B cell (primary cell): ENCODE results near the gene TMEM18. TPM values are rescaled to one million over a fixed set of nuclear protein-coding genes. Genes with fewer than 3 reads are reported as not detected.
A peak's percentile ranks its signal among the peaks of the same experiment; 100 is the strongest.

Source experiments
- ATAC-seq: fragments of 200-7000 bp; cut with Tn5 transposase; one replicate; pipeline ENCODE4 v1.10.0; 2021; ENCODE audit warnings: low read depth, mild to moderate bottlenecking, moderate number of reproducible peaks, moderate library complexity
- CTCF ChIA-PET: fragments of 350-600 bp; sonication (Branson Sonifier 250); formaldehyde crosslinking; loops from one replicate; lab custom pipeline; 2021; ENCODE audit warnings: antibody characterized with exemption, inconsistent platforms; lab: Charles Lee
- POLR2A ChIA-PET: fragments of 350-600 bp; sonication (Branson Sonifier 250); formaldehyde crosslinking; loops from one replicate; lab custom pipeline; 2021; ENCODE audit warnings: antibody characterized with exemption; lab: Charles Lee
- DNase-seq: peaks from one replicate; pipeline ENCODE4 v3.0.0; 2013
- H2AFZ ChIP-seq: 2 replicates; pipeline ENCODE4 v1.6.1; 2012; ENCODE audit warnings: mild to moderate bottlenecking, low read depth, low read length; ENCODE audit not compliant: insufficient read depth, poor library complexity, severe bottlenecking
- H3K27ac ChIP-seq, 2 donors: 1 replicate in 1 of 2; 2 replicates in 1 of 2; pipeline ENCODE4 v1.5.1; 2012 to 2013; ENCODE audit warnings: low read length in 2 of 2, mild to moderate bottlenecking in 2 of 2, moderate library complexity in 1 of 2
- H3K27me3 ChIP-seq, 4 experiments: fragments of 200-600 bp in 1 of 4; sonication (generic) in 1 of 4; replicated peaks in 1 of 4; 1 replicate in 2 of 4; 2 replicates in 2 of 4; pipeline versions ENCODE4 v1.6.1 to v1.7.0; 2013 to 2016; ENCODE audit warnings: low read length in 3 of 4, mild to moderate bottlenecking in 2 of 4, mixed read lengths in 1 of 4, moderate library complexity in 1 of 4; ENCODE audit not compliant: insufficient read depth in 4 of 4, control insufficient read depth in 3 of 4; ENCODE audit errors: control extremely low read depth in 1 of 4
- H3K36me3 ChIP-seq, 2 experiments: replicated peaks in 1 of 2; 1 replicate in 1 of 2; 2 replicates in 1 of 2; pipeline versions ENCODE4 v1.6.1 to v1.7.1; 2013; ENCODE audit warnings: low read length in 1 of 2; ENCODE audit not compliant: insufficient read depth in 2 of 2, control insufficient read depth in 1 of 2; ENCODE audit errors: control extremely low read depth in 1 of 2, extremely low read depth in 1 of 2
- H3K4me1 ChIP-seq, 2 donors: fragments of 200-600 bp in 1 of 2; sonication (generic) in 1 of 2; 1 replicate in 1 of 2; 2 replicates in 1 of 2; pipeline versions ENCODE4 v1.5.1 to v1.6.1; 2013 to 2017; ENCODE audit warnings: low read length in 2 of 2; ENCODE audit not compliant: control insufficient read depth in 2 of 2, insufficient read depth in 2 of 2
- H3K4me2 ChIP-seq: replicated peaks from 2 replicates; pipeline ENCODE3; 2012; ENCODE audit warnings: mild to moderate bottlenecking, low read depth, low read length; ENCODE audit not compliant: poor library complexity, severe bottlenecking
- H3K4me3 ChIP-seq, 5 experiments: fragments of 200-600 bp in 1 of 5; sonication (generic) in 1 of 5; 1 replicate in 3 of 5; 2 replicates in 2 of 5; pipeline versions ENCODE4 v1.5.1 to v1.7.0; 2011 to 2016; ENCODE audit warnings: low read length in 4 of 5, mild to moderate bottlenecking in 4 of 5, low read depth in 2 of 5, control low read depth in 1 of 5, moderate library complexity in 1 of 5; ENCODE audit not compliant: insufficient read depth in 1 of 5; ENCODE audit errors: control extremely low read depth in 1 of 5, extremely low read depth in 1 of 5
- H3K79me2 ChIP-seq: fragments of 200-600 bp; sonication (generic); one replicate; pipeline ENCODE4 v1.6.0; 2016; ENCODE audit warnings: low read length; ENCODE audit not compliant: control insufficient read depth, insufficient read depth
- H3K9ac ChIP-seq: fragments of 200-600 bp; sonication (generic); 2 replicates; pipeline ENCODE4 v1.6.1; 2017; ENCODE audit warnings: mild to moderate bottlenecking, low read length, moderate library complexity
- H3K9me3 ChIP-seq, 3 donors: one replicate each; pipeline versions ENCODE4 v1.6.1 to v1.7.1; 2013; ENCODE audit warnings: low read length in 2 of 3; ENCODE audit not compliant: control insufficient read depth in 2 of 3, insufficient read depth in 1 of 3; ENCODE audit errors: control extremely low read depth in 1 of 3
- H4K20me1 ChIP-seq: 2 replicates; pipeline ENCODE4 v1.6.0; 2012; ENCODE audit warnings: mild to moderate bottlenecking, low read length; ENCODE audit not compliant: insufficient read depth, control insufficient read depth, poor library complexity, severe bottlenecking
- H3K27ac Mint-ChIP-seq: one replicate; pipeline ENCODE4 v1.8.0; 2021; ENCODE audit warnings: mixed read lengths
- H3K27me3 Mint-ChIP-seq: one replicate; pipeline ENCODE4 v1.8.0; 2021; ENCODE audit warnings: mixed read lengths
- H3K4me1 Mint-ChIP-seq: one replicate; pipeline ENCODE4 v1.8.0; 2021; ENCODE audit warnings: mixed read lengths
- H3K4me3 Mint-ChIP-seq: one replicate; pipeline ENCODE4 v1.8.0; 2021; ENCODE audit warnings: mixed read lengths
- H3K9me3 Mint-ChIP-seq: one replicate; pipeline ENCODE4 v1.8.0; 2022; ENCODE audit warnings: mixed read lengths; ENCODE audit not compliant: insufficient read depth
- EZH2 ChIP-seq: IDR thresholded peaks from 2 replicates; pipeline ENCODE4 v1.6.1; 2012; ENCODE audit warnings: borderline replicate concordance, low read depth, mild to moderate bottlenecking, moderate library complexity, low read length; ENCODE audit not compliant: insufficient read depth, poor library complexity, severe bottlenecking
- WGBS: methylation state at CpG from one replicate; pipeline ENCODE4 v1.1.5; 2013; ENCODE audit warnings: missing lambda C conversion rate; ENCODE audit not compliant: insufficient coverage; 5-methylcytosine and 5-hydroxymethylcytosine counted together
- intact Hi-C: fragments of 100-400 bp; cut with micrococcal nuclease; formaldehyde crosslinking; loops from one replicate; pipeline ENCODE4 v1.10.0; 2022
- polyA minus RNA-seq: library from RNA; depleted of rRNA, polyadenylated mRNA; stranded (reverse); fragments of >200 nt; gene quantifications from 2 replicates; pipeline ENCODE4 v1.2.3, GENCODE V29; 2012
- polyA plus RNA-seq: library from polyadenylated mRNA; depleted of rRNA; stranded (reverse); fragments of >200 nt; gene quantifications from 2 replicates; pipeline ENCODE4 v1.2.3, GENCODE V29; 2012
- total RNA-seq, 2 donors: library from RNA; stranded (reverse); fragments of 120-200 nt in 1 of 2; gene quantifications; 1 replicate in 1 of 2; 2 replicates in 1 of 2; pipeline versions ENCODE4 v1.2.3 to v1.2.4, GENCODE V29; 2013 to 2022
- TF ChIP-seq, protein P1 (sequence below): fragments of 200-600 bp; IDR thresholded peaks from one replicate; pipeline ENCODE4 v1.8.0; 2022; ENCODE audit warnings: antibody characterized with exemption, mild to moderate bottlenecking

The TMEM18 gene
- total RNA-seq (37.8 and 38.5 TPM in 2 replicates), polyA plus RNA-seq (14.4 and 24.4 TPM in 2 replicates), polyA minus RNA-seq (14.1 and 18.2 TPM in 2 replicates)
- 30.9 TPM for total RNA-seq (2013)

DNA sequence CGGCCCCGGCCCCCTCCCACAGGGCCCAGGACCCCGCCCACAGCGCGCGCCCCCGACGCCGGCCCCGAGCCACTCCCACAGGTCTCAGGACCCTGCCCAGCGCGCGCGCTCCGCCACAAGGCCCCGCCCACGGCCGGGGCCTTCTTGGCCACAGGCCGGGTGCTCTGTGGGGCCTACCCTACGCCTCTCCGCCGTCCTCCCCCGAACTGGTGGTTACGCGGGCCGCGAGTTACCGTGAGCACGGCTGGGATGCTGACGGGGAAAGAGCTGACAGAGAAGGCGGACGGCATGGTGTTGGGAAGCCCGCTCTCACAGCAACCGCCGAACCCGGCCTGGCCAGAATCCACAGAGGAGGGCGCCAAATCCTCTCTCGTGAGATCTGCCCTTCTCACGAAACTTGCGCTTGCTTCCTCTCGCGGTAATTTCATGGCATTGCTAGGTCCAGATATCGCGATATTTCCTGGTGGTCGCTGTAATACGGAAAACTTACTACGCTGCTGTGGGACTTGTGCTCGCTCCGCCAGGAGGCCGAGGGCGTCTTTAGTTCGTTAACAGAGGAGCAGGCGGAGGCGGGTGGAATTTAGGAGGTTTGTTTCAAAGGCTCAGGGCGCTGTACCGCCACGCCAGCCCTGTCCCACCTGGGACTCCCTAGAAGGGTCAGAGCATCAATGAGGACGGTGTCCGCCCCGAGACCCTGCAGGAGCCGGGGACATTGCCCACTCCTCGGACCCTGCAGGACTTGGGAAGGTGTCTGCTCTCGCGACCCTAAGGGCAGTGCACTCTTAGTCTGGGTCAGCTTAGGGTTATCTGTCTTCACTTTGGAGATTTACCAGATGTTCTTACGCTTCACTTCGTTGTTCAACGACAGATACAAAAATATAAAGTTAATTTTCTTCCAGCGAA is at the start of gene TMEM18:
TMEM18 (minus strand) TSS at position 351 of the 903 bp plus-strand sequence; CDS start at position 290, 61 bp downstream.
- H2AFZ ChIP-seq = peak within 1 kb of the TSS; percentile 84
- peak within 1 kb of the TSS; percentile 98 for H3K27ac Mint-ChIP-seq
- H3K27ac ChIP-seq = peak within 1 kb of the TSS; percentile 97 to 100
- peaks cover 2 to 17% of the 10 kb centered on the region in 2 experiments for H3K36me3 ChIP-seq
- peaks cover 31% of the 10 kb centered on the region for H4K20me1 ChIP-seq
- peak within 1 kb of the TSS; percentile 97 for H3K4me3 Mint-ChIP-seq
- H3K4me1 ChIP-seq = peaks cover 9 to 28% of the 10 kb centered on the region in 2 donors
- under 1% methylated on average over 64 of the region's 68 CpGs for WGBS
- ChIA-PET CTCF (interaction anchor here (1.2 to 2.1 kb wide), 2 partner anchors 19 to 22 kb away, joined by 3 to 5 read pairs; no protein-coding TSS in a partner anchor), POLR2A (interaction anchor here (1.2 kb wide), 1 partner anchor 19 kb away, joined by 3 read pairs; no protein-coding TSS in a partner anchor)
- no peaks in the 10 kb centered on the region for H3K27me3 Mint-ChIP-seq
- H3K4me3 ChIP-seq = peak within 1 kb of the TSS; percentile 83 to 98 (median 91)
- no peaks in the 10 kb centered on the region for H3K9me3 ChIP-seq
- no peaks in the 10 kb centered on the region for H3K27me3 ChIP-seq
- H3K4me1 Mint-ChIP-seq = peaks cover 54% of the 10 kb centered on the region
- peak within 1 kb of the TSS; percentile 80 for H3K4me2 ChIP-seq
- DNase-seq (peak; percentile 99), ATAC-seq (peak; percentile 71)
- TF ChIP-seq, protein P1, sequence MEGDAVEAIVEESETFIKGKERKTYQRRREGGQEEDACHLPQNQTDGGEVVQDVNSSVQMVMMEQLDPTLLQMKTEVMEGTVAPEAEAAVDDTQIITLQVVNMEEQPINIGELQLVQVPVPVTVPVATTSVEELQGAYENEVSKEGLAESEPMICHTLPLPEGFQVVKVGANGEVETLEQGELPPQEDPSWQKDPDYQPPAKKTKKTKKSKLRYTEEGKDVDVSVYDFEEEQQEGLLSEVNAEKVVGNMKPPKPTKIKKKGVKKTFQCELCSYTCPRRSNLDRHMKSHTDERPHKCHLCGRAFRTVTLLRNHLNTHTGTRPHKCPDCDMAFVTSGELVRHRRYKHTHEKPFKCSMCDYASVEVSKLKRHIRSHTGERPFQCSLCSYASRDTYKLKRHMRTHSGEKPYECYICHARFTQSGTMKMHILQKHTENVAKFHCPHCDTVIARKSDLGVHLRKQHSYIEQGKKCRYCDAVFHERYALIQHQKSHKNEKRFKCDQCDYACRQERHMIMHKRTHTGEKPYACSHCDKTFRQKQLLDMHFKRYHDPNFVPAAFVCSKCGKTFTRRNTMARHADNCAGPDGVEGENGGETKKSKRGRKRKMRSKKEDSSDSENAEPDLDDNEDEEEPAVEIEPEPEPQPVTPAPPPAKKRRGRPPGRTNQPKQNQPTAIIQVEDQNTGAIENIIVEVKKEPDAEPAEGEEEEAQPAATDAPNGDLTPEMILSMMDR = peak; percentile 52
- TF ChIP-seq EZH2 = no peak
- peaks cover 32% of the 10 kb centered on the region for H3K79me2 ChIP-seq
- H3K9ac ChIP-seq = peak within 1 kb of the TSS; percentile 91
- H3K9me3 Mint-ChIP-seq = peaks cover 4% of the 10 kb centered on the region
- intact Hi-C loops = loop anchor here (1.0 to 5.0 kb wide), 4 partner anchors 19 to 413 kb away; partner anchors contain the start of genes ACP1 and SH3YL1
